AG08396 (cell line): ENCODE results near the gene RGS17.
A peak's percentile ranks its signal among the peaks of the same experiment; 100 is the strongest.
"Not testable (repeated sequence)": the region's sequence is repeated elsewhere in the genome, so short reads cannot be mapped to it uniquely, and the experiment has no call there.

ENCODE experiments used
- DNase-seq: peaks from one replicate; pipeline ENCODE4 v3.0.0; 2012; ENCODE audit warnings: low spot score, mixed read lengths

RGS17 gene

GRCh38 chr6:153125032-153125431 is 6.0 kb downstream of the RGS17 start:
- no peak for DNase-seq

- DNase-seq, result no peak
Measured at GRCh38 chr6:153123801-153124200, 7.3 kb downstream of the RGS17 start.

- no peak for DNase-seq
Measured at GRCh38 chr6:153121311-153121710, 9.8 kb downstream of the RGS17 start.

GRCh38 chr6:153117986-153118879 is 12.8 kb downstream of the RGS17 start:
- DNase-seq, result peak; percentile 57

- DNase-seq, result not testable (repeated sequence)
Measured at GRCh38 chr6:153111082-153111481, 20.0 kb downstream of the RGS17 start.

GRCh38 chr6:153110612-153111011 is 20.5 kb downstream of the RGS17 start:
- DNase-seq, result not testable (repeated sequence)

GRCh38 chr6:153108315-153108714 is 22.8 kb downstream of the RGS17 start:
- DNase-seq, result peak; percentile 22

- no peak for DNase-seq
Measured at GRCh38 chr6:153106021-153106420, 25.1 kb downstream of the RGS17 start.

GRCh38 chr6:153104220-153104619 is 26.9 kb downstream of the RGS17 start:
- no peak for DNase-seq

- no peak for DNase-seq
Measured at GRCh38 chr6:153103319-153103655, 27.8 kb downstream of the RGS17 start.

GRCh38 chr6:153102605-153103318 is 28.3 kb downstream of the RGS17 start:
- no peak for DNase-seq

- no peak for DNase-seq
Measured at GRCh38 chr6:153101461-153101860, 29.6 kb downstream of the RGS17 start.

GRCh38 chr6:153099636-153100035 is 31.4 kb downstream of the RGS17 start:
- DNase-seq, result no peak

GRCh38 chr6:153096792-153097191 is 34.3 kb downstream of the RGS17 start:
- no peak for DNase-seq

GRCh38 chr6:153096031-153096430 is 35.1 kb downstream of the RGS17 start:
- no peak for DNase-seq

GRCh38 chr6:153092082-153093013 is 38.7 kb downstream of the RGS17 start:
- peak; percentile 29 for DNase-seq

GRCh38 chr6:153090241-153090930 is 40.7 kb downstream of the RGS17 start:
- no peak for DNase-seq

GRCh38 chr6:153088796-153089195 is 42.3 kb downstream of the RGS17 start:
- DNase-seq, result no peak

GRCh38 chr6:153087436-153087835 is 43.6 kb downstream of the RGS17 start:
- DNase-seq, result no peak

- DNase-seq, result no peak
Measured at GRCh38 chr6:153086225-153086990, 44.7 kb downstream of the RGS17 start.

GRCh38 chr6:153085239-153085638 is 45.8 kb downstream of the RGS17 start:
- no peak for DNase-seq
